ENCODE measurements around the gene SLC12A8. TPM values are rescaled to one million over a fixed set of nuclear protein-coding genes. Genes with fewer than 3 reads are reported as not detected.
A peak's percentile ranks its signal among the peaks of the same experiment; 100 is the strongest.

The SLC12A8 gene
- total and polyA plus RNA-seq, 2 of the 13 experiments (the other 11 are each of a cell fraction or from before 2014, with no cell fraction given) = 0.44 to 0.71 TPM

- peak; percentile 91 for ATAC-seq
- CTCF ChIA-PET (ENCODE audit: low intra/inter-chr PET ratio, low total read pairs) = interaction anchor here (2.6 kb wide), 1 partner anchor 235 kb away, joined by 9 read pairs; no protein-coding TSS in a partner anchor
- TF ChIP-seq SMYD3 (CRISPR knock-in tag; IDR thresholded peaks at IDR 0.05) (no peak), ZNF18 (CRISPR knock-in tag; IDR thresholded peaks at IDR 0.05; ENCODE audit: insufficient replicate concordance) (no peak), ZNF740 (CRISPR knock-in tag; IDR thresholded peaks at IDR 0.05) (no peak), STAG1 (CRISPR knock-in tag; IDR thresholded peaks at IDR 0.05) (peak; percentile 92), ELF3 (CRISPR knock-in tag; IDR thresholded peaks at IDR 0.05) (0 out of 2 replicates have a peak, but pooled peaks have one; percentile 17), ZNF3 (CRISPR knock-in tag; IDR thresholded peaks at IDR 0.05) (no peak), MXD3 (CRISPR knock-in tag; IDR thresholded peaks at IDR 0.05) (no peak), ZNF567 (CRISPR knock-in tag; IDR thresholded peaks at IDR 0.05; ENCODE audit: borderline replicate concordance) (no peak), NFKBIZ (CRISPR knock-in tag; IDR thresholded peaks at IDR 0.05) (no peak), ZNF780A (CRISPR knock-in tag; IDR thresholded peaks at IDR 0.05) (no peak), TEF (CRISPR knock-in tag; IDR thresholded peaks at IDR 0.05) (no peak), CTCF (CRISPR knock-in tag; IDR thresholded peaks at IDR 0.05) (peak; percentile 84), FUBP1 (CRISPR knock-in tag; IDR thresholded peaks at IDR 0.05; ENCODE audit: borderline replicate concordance) (no peak), ZNF224 (CRISPR knock-in tag; IDR thresholded peaks at IDR 0.05) (no peak)
These were observed 48.6 kb downstream of the SLC12A8 start for GRCh38 chr3:125163739-125164601.

More at GRCh38 chr3:125163739-125164601, 48.6 kb downstream of the SLC12A8 start:
- Histone ChIP-seq H2AFZ (ENCODE audit: low read length) (no peak overlapping the region), H3K27ac (ENCODE audit: extremely low read length, insufficient read depth, low read length) (no peak overlapping the region), H3K4me1 (ENCODE audit: insufficient read depth, low read length) (no peaks in the 10 kb centered on the region), H3K4me2 (ENCODE audit: low read depth, low read length) (no peak overlapping the region), H3K79me2 (ENCODE audit: insufficient read depth, low read length) (no peaks in the 10 kb centered on the region), H3K9me3 (ENCODE audit: low read length) (no peaks in the 10 kb centered on the region), H3K4me3 (replicated peaks in 1 of 3; ENCODE audit: insufficient read depth in 1 of 3, low read depth in 2 of 3, low read length in 3 of 3) (no peak overlapping the region), H3K27me3 (ENCODE audit: control insufficient read depth in 1 of 2, insufficient read depth in 2 of 2, low read length in 2 of 2) (peaks cover 0 to 9% of the 10 kb centered on the region in 2 experiments; a peak in 2 of 5 replicates), H3K9ac (ENCODE audit: insufficient read depth, low read depth, low read length) (no peak overlapping the region), H3K36me3 (replicated peaks in 1 of 2; ENCODE audit: control insufficient read depth in 1 of 2, insufficient read depth in 2 of 2, low read length in 2 of 2) (no peaks in the 10 kb centered on the region), H4K20me1 (ENCODE audit: insufficient read depth, low read length) (no peaks in the 10 kb centered on the region)
- FAIRE-seq = no peak
- no TSS peak for BruUV-seq (replicated peaks)
- POLR2A ChIA-PET = no interaction called here
- intact Hi-C loops (cut with micrococcal nuclease; ENCODE audit: unreplicated experiment) (loop anchor here (2.0 kb wide), 1 partner anchor 235 kb away; no protein-coding TSS in a partner anchor), in situ Hi-C loops (cut with HindIII; ENCODE audit: extremely low pct_ligation_motif_present, low pct_unique_long_range_greater_than_20kb) (loop anchor here (10.0 to 25.0 kb wide), 2 partner anchors 169 to 402 kb away; no protein-coding TSS in a partner anchor)
- WGBS (ENCODE audit: low lambda C conversion rate) = 54% methylated on average over 8 of the region's 15 CpGs
- peak; percentile 31 for DNase-seq (ENCODE audit: low spot score)

All from HepG2 (cell line).